HepG2 (cell line): ENCODE results near the gene PIM1. TPM values are rescaled to one million over a fixed set of nuclear protein-coding genes. Genes with fewer than 3 reads are reported as not detected.
A peak's percentile ranks its signal among the peaks of the same experiment; 100 is the strongest.

Experiments
- ADNP ChIP-seq: sonication (generic); formaldehyde crosslinking; IDR thresholded peaks from 2 replicates; pipeline ENCODE4 v1.4.0; 2020; ENCODE audit warnings: missing genetic modification reagents
- CBX5 ChIP-seq: sonication (generic); formaldehyde crosslinking; IDR thresholded peaks from 2 replicates; pipeline ENCODE4 v1.4.0; 2020; ENCODE audit warnings: missing genetic modification reagents, borderline replicate concordance
- FIP1L1 ChIP-seq: fragments of 200-400 bp; formaldehyde crosslinking; IDR thresholded peaks from 2 replicates; pipeline ENCODE4 v1.6.1; 2018; ENCODE audit warnings: low read depth, mild to moderate bottlenecking, low read length, moderate library complexity, borderline replicate concordance; ENCODE audit not compliant: insufficient read depth
- FOXP1 ChIP-seq, 2 experiments: fragments of 450-650 bp in 1 of 2; IDR thresholded peaks; 2 replicates each; pipeline ENCODE4 v1.6.1; 2017 to 2018; ENCODE audit warnings: antibody characterized with exemption in 1 of 2
- ISX ChIP-seq: sonication (generic); formaldehyde crosslinking; conservative IDR thresholded peaks from 2 replicates; pipeline ENCODE4 v1.5.0; 2020; ENCODE audit warnings: missing genetic modification reagents
- KAT2B ChIP-seq: fragments of 150-350 bp; IDR thresholded peaks from 2 replicates; pipeline ENCODE4 v1.6.1; 2014; ENCODE audit warnings: low read depth, low read length, borderline replicate concordance
- NFE2L1 ChIP-seq: sonication (generic); formaldehyde crosslinking; IDR thresholded peaks from 2 replicates; pipeline ENCODE4 v1.4.0; 2020; ENCODE audit warnings: missing genetic modification reagents, mild to moderate bottlenecking, borderline replicate concordance
- PAX8 ChIP-seq: sonication (generic); formaldehyde crosslinking; IDR thresholded peaks from 2 replicates; pipeline ENCODE4 v1.8.0; 2022; ENCODE audit warnings: mild to moderate bottlenecking, missing genetic modification reagents, borderline replicate concordance
- REPIN1 ChIP-seq: sonication (generic); formaldehyde crosslinking; IDR thresholded peaks from 2 replicates; pipeline ENCODE4 v1.8.0; 2022; ENCODE audit warnings: missing genetic modification reagents, low read depth, mild to moderate bottlenecking, borderline replicate concordance
- RFX5 ChIP-seq: IDR thresholded peaks from 2 replicates; pipeline ENCODE4 v1.6.1; 2011; ENCODE audit warnings: low read depth, low read length, improper control_type of control experiment
- SSRP1 ChIP-seq: IDR thresholded peaks from 2 replicates; pipeline ENCODE4 v1.6.1; 2016; ENCODE audit warnings: control low read depth
- TAF1 ChIP-seq: sonication (generic); formaldehyde crosslinking; IDR thresholded peaks from 2 replicates; pipeline ENCODE4 v1.4.0; 2020; ENCODE audit warnings: missing genetic modification reagents
- ZEB1 ChIP-seq: IDR thresholded peaks from 2 replicates; pipeline ENCODE4 v1.6.1; 2012; ENCODE audit warnings: mild to moderate bottlenecking, low read depth, inconsistent platforms; ENCODE audit not compliant: insufficient replicate concordance
- ZNF17 ChIP-seq: sonication (generic); formaldehyde crosslinking; IDR thresholded peaks from 2 replicates; pipeline ENCODE4 v1.5.0; 2020; ENCODE audit warnings: mild to moderate bottlenecking, missing genetic modification reagents
- ZNF292 ChIP-seq: sonication (generic); formaldehyde crosslinking; IDR thresholded peaks from 2 replicates; pipeline ENCODE4 v1.8.1; 2022; ENCODE audit warnings: mild to moderate bottlenecking, low read depth, missing genetic modification reagents, borderline replicate concordance
- ZNF430 ChIP-seq: sonication (generic); formaldehyde crosslinking; IDR thresholded peaks from 2 replicates; pipeline ENCODE4 v1.9.0; 2021; ENCODE audit warnings: mild to moderate bottlenecking, missing genetic modification reagents
- ZNF44 ChIP-seq: sonication (generic); formaldehyde crosslinking; IDR thresholded peaks from 2 replicates; pipeline ENCODE4 v1.5.1; 2020; ENCODE audit warnings: mild to moderate bottlenecking, missing genetic modification reagents
- ZNF761 ChIP-seq: sonication (generic); formaldehyde crosslinking; conservative IDR thresholded peaks from 2 replicates; pipeline ENCODE4 v1.4.0; 2020; ENCODE audit warnings: mild to moderate bottlenecking, missing genetic modification reagents
- polyA plus RNA-seq, 8 experiments: library from polyadenylated mRNA; depleted of rRNA in 3 of 8; stranded (reverse) in 7 of 8; unstranded in 1 of 8; fragments of >200 nt; fragmentation: Illumina TruSeq in 4 of 8; extraction: Trizol in 4 of 8; gene quantifications; 2 replicates each; pipeline versions ENCODE4 v1.2.1 to v1.2.3, GENCODE V29; 2011 to 2016; ENCODE audit warnings: low read depth in 4 of 8, missing spikeins in 1 of 8, mixed read lengths in 1 of 8; ENCODE audit not compliant: insufficient read depth in 1 of 8
- total RNA-seq, 5 experiments: library from RNA; depleted of rRNA; stranded (reverse); fragments of >200 nt; fragmentation: Illumina TruSeq; extraction: Trizol; gene quantifications; 2 replicates each; pipeline ENCODE4 v1.2.3, GENCODE V29; 2016; ENCODE audit warnings: low read depth in 1 of 5
- TF ChIP-seq, protein P1 (sequence below): sonication (generic); formaldehyde crosslinking; conservative IDR thresholded peaks from 2 replicates; pipeline ENCODE4 v1.4.0; 2020; ENCODE audit warnings: missing genetic modification reagents
- TF ChIP-seq, protein P2 (sequence below): sonication (generic); formaldehyde crosslinking; IDR thresholded peaks from 2 replicates; pipeline ENCODE4 v1.4.0; 2020; ENCODE audit warnings: missing genetic modification reagents; ENCODE audit errors: not compliant biosample characterization
- TF ChIP-seq, protein P3 (sequence below): IDR thresholded peaks from 2 replicates; pipeline ENCODE4 v1.6.1; 2018; ENCODE audit warnings: missing genetic modification reagents, mild to moderate bottlenecking, missing compliant biosample characterization
- TF ChIP-seq, protein P4 (sequence below): sonication (generic); formaldehyde crosslinking; IDR thresholded peaks from 2 replicates; pipeline ENCODE4 v1.4.0; 2020; ENCODE audit warnings: mild to moderate bottlenecking, missing genetic modification reagents
- TF ChIP-seq, protein P5 (sequence below): sonication (generic); formaldehyde crosslinking; IDR thresholded peaks from 2 replicates; pipeline ENCODE4 v1.5.0; 2020; ENCODE audit warnings: missing genetic modification reagents, mild to moderate bottlenecking, borderline replicate concordance
- TF ChIP-seq, protein P6 (sequence below): sonication (generic); formaldehyde crosslinking; IDR thresholded peaks from 2 replicates; pipeline ENCODE4 v1.9.0; 2021; ENCODE audit warnings: missing genetic modification reagents, borderline replicate concordance

PIM1 gene
- total and polyA plus RNA-seq, 2 of the 13 experiments (the other 11 are each of a cell fraction or from before 2014, with no cell fraction given) = 29.4 to 117 TPM

DNA sequence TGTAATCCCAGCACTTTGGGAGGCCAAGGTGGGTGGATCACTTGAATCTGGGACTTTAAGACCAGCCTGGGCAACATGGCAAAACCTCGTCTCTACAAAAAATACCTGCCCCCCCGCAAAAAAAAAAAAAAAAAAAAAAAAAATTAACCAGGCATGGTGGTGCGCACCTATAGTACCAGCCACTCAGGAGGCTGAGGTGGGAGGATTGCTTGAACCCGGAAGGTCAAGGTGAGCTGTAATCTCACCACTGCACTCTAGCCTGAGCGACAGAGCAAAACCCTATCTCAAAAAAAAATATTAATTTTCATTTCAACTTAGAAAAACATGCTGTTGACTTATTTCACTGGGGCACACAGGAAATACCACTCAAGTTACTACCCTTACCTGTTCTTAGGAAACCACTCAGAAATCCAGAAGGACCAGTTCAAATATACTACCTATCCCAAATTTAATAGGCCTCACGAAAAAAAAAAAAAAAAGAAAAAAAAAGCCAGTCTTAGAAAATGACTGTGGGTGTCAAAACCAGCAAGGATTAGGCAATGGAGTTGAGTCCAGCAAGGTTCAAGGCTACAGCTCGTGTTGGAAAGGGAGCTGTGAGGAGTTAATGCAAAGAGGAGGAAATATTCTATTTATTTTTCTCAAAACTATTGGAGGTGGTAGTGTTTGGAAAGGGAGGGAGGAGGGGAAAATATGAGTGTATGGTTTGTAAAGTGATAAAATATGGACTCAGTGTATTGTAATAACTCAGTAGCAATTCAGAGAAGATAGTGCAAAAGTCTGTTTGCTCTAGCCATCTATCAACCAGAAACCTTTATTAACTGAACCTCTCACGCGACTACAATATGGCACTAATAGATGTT, 33.9 kb upstream of the PIM1 start (continued):
- TF ChIP-seq, protein P1, sequence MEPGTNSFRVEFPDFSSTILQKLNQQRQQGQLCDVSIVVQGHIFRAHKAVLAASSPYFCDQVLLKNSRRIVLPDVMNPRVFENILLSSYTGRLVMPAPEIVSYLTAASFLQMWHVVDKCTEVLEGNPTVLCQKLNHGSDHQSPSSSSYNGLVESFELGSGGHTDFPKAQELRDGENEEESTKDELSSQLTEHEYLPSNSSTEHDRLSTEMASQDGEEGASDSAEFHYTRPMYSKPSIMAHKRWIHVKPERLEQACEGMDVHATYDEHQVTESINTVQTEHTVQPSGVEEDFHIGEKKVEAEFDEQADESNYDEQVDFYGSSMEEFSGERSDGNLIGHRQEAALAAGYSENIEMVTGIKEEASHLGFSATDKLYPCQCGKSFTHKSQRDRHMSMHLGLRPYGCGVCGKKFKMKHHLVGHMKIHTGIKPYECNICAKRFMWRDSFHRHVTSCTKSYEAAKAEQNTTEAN (CRISPR knock-in tag) = no peak
- TF ChIP-seq FOXP1 (IDR thresholded peaks at IDR 0.05) (no peak), FOXP1 (CRISPR knock-in tag; IDR thresholded peaks at IDR 0.05) (peak; percentile 87), ZEB1 (peak; percentile 51), KAT2B (no peak), REPIN1 (peak; percentile 71), NFE2L1 (CRISPR knock-in tag) (no peak), FIP1L1 (no peak), TAF1 (no peak), ZNF761 (CRISPR knock-in tag) (no peak), CBX5 (CRISPR knock-in tag) (no peak), RFX5 (no peak), SSRP1 (peak; percentile 84; the same call in 1 of the 2 replicates), ZNF292 (CRISPR knock-in tag) (no peak), ZNF17 (CRISPR knock-in tag) (no peak), ADNP (no peak), ISX (CRISPR knock-in tag) (no peak), ZNF44 (CRISPR knock-in tag) (no peak), PAX8 (CRISPR knock-in tag) (no peak), ZNF430 (CRISPR knock-in tag) (no peak)
- TF ChIP-seq, protein P2, sequence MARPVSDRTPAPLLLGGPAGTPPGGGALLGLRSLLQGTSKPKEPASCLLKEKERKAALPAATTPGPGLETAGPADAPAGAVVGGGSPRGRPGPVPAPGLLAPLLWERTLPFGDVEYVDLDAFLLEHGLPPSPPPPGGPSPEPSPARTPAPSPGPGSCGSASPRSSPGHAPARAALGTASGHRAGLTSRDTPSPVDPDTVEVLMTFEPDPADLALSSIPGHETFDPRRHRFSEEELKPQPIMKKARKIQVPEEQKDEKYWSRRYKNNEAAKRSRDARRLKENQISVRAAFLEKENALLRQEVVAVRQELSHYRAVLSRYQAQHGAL (CRISPR knock-in tag) = no peak
- TF ChIP-seq, protein P3, sequence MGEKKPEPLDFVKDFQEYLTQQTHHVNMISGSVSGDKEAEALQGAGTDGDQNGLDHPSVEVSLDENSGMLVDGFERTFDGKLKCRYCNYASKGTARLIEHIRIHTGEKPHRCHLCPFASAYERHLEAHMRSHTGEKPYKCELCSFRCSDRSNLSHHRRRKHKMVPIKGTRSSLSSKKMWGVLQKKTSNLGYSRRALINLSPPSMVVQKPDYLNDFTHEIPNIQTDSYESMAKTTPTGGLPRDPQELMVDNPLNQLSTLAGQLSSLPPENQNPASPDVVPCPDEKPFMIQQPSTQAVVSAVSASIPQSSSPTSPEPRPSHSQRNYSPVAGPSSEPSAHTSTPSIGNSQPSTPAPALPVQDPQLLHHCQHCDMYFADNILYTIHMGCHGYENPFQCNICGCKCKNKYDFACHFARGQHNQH (CRISPR knock-in tag) = peak; percentile 86
- TF ChIP-seq, protein P4, sequence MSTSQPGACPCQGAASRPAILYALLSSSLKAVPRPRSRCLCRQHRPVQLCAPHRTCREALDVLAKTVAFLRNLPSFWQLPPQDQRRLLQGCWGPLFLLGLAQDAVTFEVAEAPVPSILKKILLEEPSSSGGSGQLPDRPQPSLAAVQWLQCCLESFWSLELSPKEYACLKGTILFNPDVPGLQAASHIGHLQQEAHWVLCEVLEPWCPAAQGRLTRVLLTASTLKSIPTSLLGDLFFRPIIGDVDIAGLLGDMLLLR (CRISPR knock-in tag) = no peak
- TF ChIP-seq, protein P5, sequence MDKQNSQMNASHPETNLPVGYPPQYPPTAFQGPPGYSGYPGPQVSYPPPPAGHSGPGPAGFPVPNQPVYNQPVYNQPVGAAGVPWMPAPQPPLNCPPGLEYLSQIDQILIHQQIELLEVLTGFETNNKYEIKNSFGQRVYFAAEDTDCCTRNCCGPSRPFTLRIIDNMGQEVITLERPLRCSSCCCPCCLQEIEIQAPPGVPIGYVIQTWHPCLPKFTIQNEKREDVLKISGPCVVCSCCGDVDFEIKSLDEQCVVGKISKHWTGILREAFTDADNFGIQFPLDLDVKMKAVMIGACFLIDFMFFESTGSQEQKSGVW (CRISPR knock-in tag) = no peak
- TF ChIP-seq, protein P6, sequence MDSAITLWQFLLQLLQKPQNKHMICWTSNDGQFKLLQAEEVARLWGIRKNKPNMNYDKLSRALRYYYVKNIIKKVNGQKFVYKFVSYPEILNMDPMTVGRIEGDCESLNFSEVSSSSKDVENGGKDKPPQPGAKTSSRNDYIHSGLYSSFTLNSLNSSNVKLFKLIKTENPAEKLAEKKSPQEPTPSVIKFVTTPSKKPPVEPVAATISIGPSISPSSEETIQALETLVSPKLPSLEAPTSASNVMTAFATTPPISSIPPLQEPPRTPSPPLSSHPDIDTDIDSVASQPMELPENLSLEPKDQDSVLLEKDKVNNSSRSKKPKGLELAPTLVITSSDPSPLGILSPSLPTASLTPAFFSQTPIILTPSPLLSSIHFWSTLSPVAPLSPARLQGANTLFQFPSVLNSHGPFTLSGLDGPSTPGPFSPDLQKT (CRISPR knock-in tag) = no peak
